Measurements from ENCODE around the gene ERBB2.

ERBB2 gene

DNA sequence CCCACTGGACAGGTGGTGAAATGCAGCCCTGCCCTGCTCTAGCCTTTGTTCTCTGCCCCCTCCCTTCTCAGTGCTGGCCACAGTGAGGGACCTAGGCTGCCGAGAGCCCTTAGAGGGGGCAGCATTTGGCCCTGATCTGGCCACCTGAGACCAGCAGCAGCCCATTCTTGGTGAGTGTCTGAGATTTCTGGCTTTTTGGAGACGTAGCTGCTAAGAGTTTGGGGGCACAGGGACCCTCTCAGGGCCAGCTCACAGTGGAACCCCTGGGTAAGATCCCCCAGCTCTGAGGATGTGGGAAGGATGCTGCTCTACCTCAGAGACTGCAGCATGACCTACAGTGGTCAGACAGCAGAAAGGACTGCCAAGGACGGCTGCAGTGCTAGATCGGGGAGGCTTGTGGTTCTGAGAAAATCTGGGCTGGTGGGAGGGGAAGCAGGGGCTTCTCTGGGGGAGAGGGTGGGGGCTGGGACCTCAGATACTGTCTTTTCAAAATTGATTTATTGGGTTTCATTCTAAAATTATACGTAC, 51.2 kb downstream of the ERBB2 start:
- in situ Hi-C loops (cut with MboI; ENCODE audit: low sequenced_read_pairs, unreplicated experiment): no loop called here
- no peak for DNase-seq (ENCODE audit: low spot score)
- TF ChIP-seq, protein P1, sequence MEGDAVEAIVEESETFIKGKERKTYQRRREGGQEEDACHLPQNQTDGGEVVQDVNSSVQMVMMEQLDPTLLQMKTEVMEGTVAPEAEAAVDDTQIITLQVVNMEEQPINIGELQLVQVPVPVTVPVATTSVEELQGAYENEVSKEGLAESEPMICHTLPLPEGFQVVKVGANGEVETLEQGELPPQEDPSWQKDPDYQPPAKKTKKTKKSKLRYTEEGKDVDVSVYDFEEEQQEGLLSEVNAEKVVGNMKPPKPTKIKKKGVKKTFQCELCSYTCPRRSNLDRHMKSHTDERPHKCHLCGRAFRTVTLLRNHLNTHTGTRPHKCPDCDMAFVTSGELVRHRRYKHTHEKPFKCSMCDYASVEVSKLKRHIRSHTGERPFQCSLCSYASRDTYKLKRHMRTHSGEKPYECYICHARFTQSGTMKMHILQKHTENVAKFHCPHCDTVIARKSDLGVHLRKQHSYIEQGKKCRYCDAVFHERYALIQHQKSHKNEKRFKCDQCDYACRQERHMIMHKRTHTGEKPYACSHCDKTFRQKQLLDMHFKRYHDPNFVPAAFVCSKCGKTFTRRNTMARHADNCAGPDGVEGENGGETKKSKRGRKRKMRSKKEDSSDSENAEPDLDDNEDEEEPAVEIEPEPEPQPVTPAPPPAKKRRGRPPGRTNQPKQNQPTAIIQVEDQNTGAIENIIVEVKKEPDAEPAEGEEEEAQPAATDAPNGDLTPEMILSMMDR (IDR thresholded peaks at IDR 0.05; ENCODE audit: borderline replicate concordance, control extremely low read depth, extremely low read depth, insufficient read depth, missing control alignments): no peak

DNA sequence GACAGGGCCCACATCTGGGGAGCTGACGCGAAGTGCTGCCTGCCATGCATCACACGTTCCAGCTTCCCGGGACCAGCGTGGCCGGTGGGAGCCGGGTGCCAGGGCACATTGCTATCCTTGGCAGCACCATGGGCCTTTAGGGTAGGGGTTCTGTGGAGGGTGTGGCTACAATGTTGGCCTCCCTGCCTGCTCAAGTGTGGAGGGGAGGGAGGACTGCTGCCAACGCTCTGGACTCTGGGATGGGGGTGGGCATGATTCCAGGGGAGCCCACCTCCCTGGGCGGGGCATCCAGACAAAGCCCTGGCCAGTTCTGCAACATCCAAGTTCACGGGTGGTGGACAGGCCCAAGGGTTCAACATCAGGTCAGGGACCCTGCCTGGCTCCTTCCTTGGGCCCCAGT, 51.8 kb downstream of the ERBB2 start:
- no peak for DNase-seq (ENCODE audit: low spot score)
- in situ Hi-C loops (cut with MboI; ENCODE audit: low sequenced_read_pairs, unreplicated experiment): no loop called here
- TF ChIP-seq, protein P1 (IDR thresholded peaks at IDR 0.05; ENCODE audit: borderline replicate concordance, control extremely low read depth, extremely low read depth, insufficient read depth, missing control alignments): no peak

DNA sequence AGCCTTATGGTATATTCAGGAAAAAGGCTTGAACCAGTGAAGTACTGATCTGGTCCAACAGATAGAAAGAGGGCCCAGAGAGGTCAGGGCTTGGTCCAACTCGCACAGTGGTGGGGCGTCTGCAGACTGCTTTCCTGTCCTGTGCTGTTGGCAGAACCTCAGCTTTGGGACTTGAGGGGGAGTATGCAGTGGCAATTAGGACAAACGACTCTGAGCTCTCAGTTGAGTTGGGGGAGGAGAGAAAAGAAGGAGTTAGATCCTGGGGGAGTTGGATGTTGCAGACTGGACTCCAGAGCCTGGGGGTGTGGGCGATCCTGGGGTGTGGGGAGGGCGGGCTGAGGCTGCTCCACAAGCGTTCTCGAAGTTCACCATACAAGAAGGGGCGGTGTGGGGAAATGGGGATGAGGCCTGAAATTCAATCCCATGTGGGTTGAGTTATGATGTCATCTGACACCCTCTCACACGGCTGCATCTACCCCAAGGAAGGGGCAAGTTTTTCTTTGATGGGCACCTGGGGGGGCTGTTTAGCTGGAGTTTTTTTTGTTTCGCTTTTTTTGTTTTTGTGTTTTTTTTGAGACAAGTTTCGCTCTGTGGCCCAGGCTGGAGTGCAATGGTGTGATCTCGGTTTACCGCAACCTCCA, 52.5 kb downstream of the ERBB2 start:
- in situ Hi-C loops (cut with MboI; ENCODE audit: low sequenced_read_pairs, unreplicated experiment): no loop called here
- TF ChIP-seq, protein P1 (IDR thresholded peaks at IDR 0.05; ENCODE audit: borderline replicate concordance, control extremely low read depth, extremely low read depth, insufficient read depth, missing control alignments): no peak
- DNase-seq (ENCODE audit: low spot score): no peak

DNA sequence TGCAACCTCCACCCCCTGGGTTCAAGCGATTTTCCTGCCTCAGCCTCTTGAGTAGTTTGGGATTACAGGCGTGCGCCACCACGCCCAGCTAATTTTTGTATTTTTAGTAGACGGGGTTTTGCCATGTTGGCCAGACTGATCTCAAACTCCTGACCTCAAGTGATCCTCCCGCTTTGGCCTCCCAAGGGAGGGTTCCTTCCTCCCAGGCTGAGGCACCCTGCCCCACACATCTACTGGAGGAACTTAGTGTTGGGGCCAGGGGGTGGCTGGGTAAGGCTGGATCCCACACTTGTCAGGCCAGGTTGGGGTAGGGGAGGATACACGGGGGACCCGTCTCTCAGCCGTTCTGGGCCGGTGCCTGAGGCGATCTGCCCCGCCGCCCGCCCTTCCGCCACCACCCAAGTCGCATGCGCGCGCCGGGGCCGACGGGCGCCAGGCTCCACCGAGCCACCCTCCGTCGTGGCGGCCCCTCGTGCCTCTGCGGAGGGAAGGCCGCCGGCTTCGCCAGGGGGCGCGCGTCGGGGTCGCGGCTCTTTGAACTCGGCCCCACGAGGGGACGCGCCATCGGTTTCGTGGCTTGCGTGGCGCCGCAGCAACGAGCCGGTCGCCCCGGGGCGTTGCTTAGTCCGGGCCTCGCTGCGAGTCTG, 53.8 kb downstream of the ERBB2 start:
- in situ Hi-C loops (cut with MboI; ENCODE audit: low sequenced_read_pairs, unreplicated experiment): no loop called here
- TF ChIP-seq, protein P1 (IDR thresholded peaks at IDR 0.05; ENCODE audit: borderline replicate concordance, control extremely low read depth, extremely low read depth, insufficient read depth, missing control alignments): peak; percentile 50
- peak; percentile 85 for DNase-seq (ENCODE audit: low spot score)

DNA sequence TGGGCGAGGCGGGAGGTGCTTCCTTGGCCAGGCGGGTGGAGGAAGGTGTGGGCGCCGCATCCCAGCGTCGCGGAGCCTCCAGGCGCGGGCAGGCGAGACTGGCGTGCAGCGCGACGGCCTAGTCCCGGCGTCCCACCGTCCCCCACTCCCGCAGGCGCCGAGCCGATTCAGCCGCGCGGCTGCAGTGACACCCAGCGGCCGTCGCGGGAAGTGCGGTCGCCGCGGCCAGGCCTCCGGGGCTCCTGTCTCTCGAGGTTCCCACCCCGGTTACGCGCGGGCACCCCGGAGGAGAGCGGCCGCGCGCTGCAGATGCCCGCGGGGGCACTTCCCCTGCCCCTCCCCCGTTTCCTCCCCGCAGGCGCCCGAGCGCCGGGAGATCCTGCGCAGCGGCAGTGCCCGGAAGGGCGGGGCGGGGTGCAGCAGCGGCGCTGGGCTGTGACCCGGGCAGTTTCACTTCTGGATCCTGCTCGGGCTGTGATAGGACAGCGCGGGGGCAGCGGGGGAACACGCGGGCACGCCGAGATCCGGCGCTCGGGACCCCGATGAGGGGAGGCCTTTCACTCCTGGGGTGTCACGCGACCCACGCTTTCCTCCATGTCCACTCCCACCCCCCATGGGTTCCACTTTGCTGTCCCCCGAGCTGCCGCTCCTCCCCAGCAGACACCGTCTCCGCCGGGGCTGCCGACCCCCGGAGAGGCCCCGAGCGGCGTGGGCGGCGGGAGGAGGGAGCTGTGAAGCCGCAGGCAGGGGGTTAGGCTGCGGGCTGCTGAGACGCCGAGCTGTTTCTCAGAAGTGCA, 54.5 kb downstream of the ERBB2 start:
- in situ Hi-C loops (cut with MboI; ENCODE audit: low sequenced_read_pairs, unreplicated experiment): no loop called here
- TF ChIP-seq, protein P1 (IDR thresholded peaks at IDR 0.05; ENCODE audit: borderline replicate concordance, control extremely low read depth, extremely low read depth, insufficient read depth, missing control alignments): peak; percentile 93
- DNase-seq (ENCODE audit: low spot score): peak; percentile 96

DNA sequence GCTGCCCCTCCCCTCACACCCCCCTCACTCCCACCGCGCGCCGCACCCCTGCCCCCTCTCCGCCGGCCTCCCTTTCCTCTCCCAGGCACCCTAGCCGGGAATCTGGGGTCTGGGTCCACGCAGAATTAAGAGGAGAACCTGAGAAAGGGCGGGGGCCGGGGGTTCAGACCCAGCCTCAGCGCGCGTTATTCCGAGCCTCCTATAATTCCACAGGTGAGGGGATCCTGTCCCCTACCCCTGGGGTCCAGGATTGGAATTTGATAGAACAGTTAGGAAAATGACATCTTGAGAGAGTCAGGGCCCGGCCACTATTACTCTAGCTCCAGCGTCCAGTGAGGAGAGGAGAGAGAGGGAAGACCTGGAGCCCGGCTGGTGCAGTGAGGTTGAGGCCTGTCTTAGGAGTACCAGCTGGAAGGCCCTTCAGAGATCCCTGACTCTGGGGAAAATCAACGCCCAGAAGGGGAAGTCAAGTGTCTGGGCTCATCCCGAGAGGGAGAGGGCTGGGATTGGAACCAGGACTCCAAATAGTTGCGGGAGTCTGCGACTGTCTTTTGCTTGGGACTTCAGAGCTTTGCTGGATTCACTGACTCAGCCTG, 55.2 kb downstream of the ERBB2 start:
- peak; percentile 36 for DNase-seq (ENCODE audit: low spot score)
- in situ Hi-C loops (cut with MboI; ENCODE audit: low sequenced_read_pairs, unreplicated experiment): no loop called here
- TF ChIP-seq, protein P1 (IDR thresholded peaks at IDR 0.05; ENCODE audit: borderline replicate concordance, control extremely low read depth, extremely low read depth, insufficient read depth, missing control alignments): no peak
